PFSK-1 (cell line): ENCODE results near the gene TENT4A.

ENCODE experiments used
- FOXP2 ChIP-seq: optimal IDR thresholded peaks from 2 replicates; pipeline ENCODE3; 2011; ENCODE audit warnings: borderline replicate concordance, control low read depth, inconsistent platforms; ENCODE audit not compliant: insufficient read depth; ENCODE audit errors: extremely low read length, extremely low read depth
- POLR2AphosphoS5 ChIP-seq: IDR thresholded peaks from 2 replicates; pipeline ENCODE4 v1.6.1; 2012; ENCODE audit warnings: low read depth, mild to moderate bottlenecking, control low read depth, low read length, moderate library complexity
- REST ChIP-seq, 2 experiments: IDR thresholded peaks; 2 replicates each; pipeline versions ENCODE4 v1.6.1 to v1.8.0; 2011 to 2012; ENCODE audit warnings: low read depth in 2 of 2, low read length in 2 of 2, control low read depth in 1 of 2, inconsistent platforms in 1 of 2, mild to moderate bottlenecking in 1 of 2, moderate library complexity in 1 of 2; ENCODE audit not compliant: insufficient read depth in 1 of 2
- SIN3A ChIP-seq: IDR thresholded peaks from 2 replicates; pipeline ENCODE4 v1.6.1; 2012; ENCODE audit warnings: mild to moderate bottlenecking, low read length, moderate library complexity, borderline replicate concordance; ENCODE audit not compliant: insufficient read depth
- TAF1 ChIP-seq: IDR thresholded peaks from 2 replicates; pipeline ENCODE4 v1.6.1; 2012; ENCODE audit warnings: low read length, control low read depth, borderline replicate concordance; ENCODE audit not compliant: insufficient read depth

The TENT4A gene

GRCh38 chr5:6673963-6674362 lies 39.3 kb upstream of the TENT4A start:
- no peak for TF ChIP-seq POLR2AphosphoS5
- no peak for TF ChIP-seq FOXP2
- no peak for TF ChIP-seq TAF1
- no peak for TF ChIP-seq SIN3A
- no peak for TF ChIP-seq REST (IDR thresholded peaks at IDR 0.05; ENCODE audit: insufficient read depth in 1 of 2, low read depth in 2 of 2, low read length in 2 of 2)

- no peak for TF ChIP-seq TAF1
- TF ChIP-seq SIN3A = no peak
- TF ChIP-seq FOXP2 = no peak
- no peak for TF ChIP-seq REST (IDR thresholded peaks at IDR 0.05; ENCODE audit: insufficient read depth in 1 of 2, low read depth in 2 of 2, low read length in 2 of 2)
- TF ChIP-seq POLR2AphosphoS5 = no peak
Measured at GRCh38 chr5:6674421-6674820, 38.8 kb upstream of the TENT4A start.

GRCh38 chr5:6674886-6675285 lies 38.3 kb upstream of the TENT4A start:
- no peak for TF ChIP-seq FOXP2
- TF ChIP-seq SIN3A = no peak
- no peak for TF ChIP-seq REST (IDR thresholded peaks at IDR 0.05; ENCODE audit: insufficient read depth in 1 of 2, low read depth in 2 of 2, low read length in 2 of 2)
- no peak for TF ChIP-seq POLR2AphosphoS5
- TF ChIP-seq TAF1 = no peak

- no peak for TF ChIP-seq SIN3A
- TF ChIP-seq FOXP2 = no peak
- TF ChIP-seq POLR2AphosphoS5 = no peak
- TF ChIP-seq REST (IDR thresholded peaks at IDR 0.05; ENCODE audit: insufficient read depth in 1 of 2, low read depth in 2 of 2, low read length in 2 of 2) = no peak
- TF ChIP-seq TAF1 = no peak
Measured at GRCh38 chr5:6675784-6676491, 37.3 kb upstream of the TENT4A start.

- TF ChIP-seq REST (IDR thresholded peaks at IDR 0.05; ENCODE audit: insufficient read depth in 1 of 2, low read depth in 2 of 2, low read length in 2 of 2) (no peak), SIN3A (no peak), FOXP2 (no peak), TAF1 (no peak), POLR2AphosphoS5 (no peak)
Measured at GRCh38 chr5:6676702-6677101, 36.5 kb upstream of the TENT4A start.
